Body of pancreas (tissue), 4 donors: ENCODE data around the gene SELENOM. TPM values are rescaled to one million over a fixed set of nuclear protein-coding genes. Genes with fewer than 3 reads are reported as not detected.

ENCODE experiments used
- ATAC-seq: fragments of 150-250 bp; one replicate; pipeline ENCODE4 v1.9.1; 2016
- DNase-seq, 4 donors: peaks; one replicate each; pipeline ENCODE4 v3.0.0-alpha.2; 2019
- H3K27ac ChIP-seq, 4 donors: fragments of 200-600 bp; sonication (generic); 1 replicate in 3 of 4; 2 replicates in 1 of 4; pipeline versions ENCODE4 v1.5.1 to v1.6.1; 2016 to 2019; ENCODE audit warnings: mild to moderate bottlenecking in 1 of 4, mixed read lengths in 1 of 4, moderate library complexity in 1 of 4
- H3K27me3 ChIP-seq, 2 donors: fragments of 200-600 bp; sonication (generic); one replicate each; pipeline ENCODE4 v1.6.0; 2016; ENCODE audit warnings: mild to moderate bottlenecking in 1 of 2
- H3K36me3 ChIP-seq, 2 donors: fragments of 200-600 bp; sonication (generic); replicated peaks in 1 of 2; 2 replicates each; pipeline ENCODE4 v1.5.1; 2016; ENCODE audit warnings: low read depth in 2 of 2; ENCODE audit not compliant: insufficient read depth in 1 of 2
- H3K4me1 ChIP-seq: fragments of 200-600 bp; sonication (generic); one replicate; pipeline ENCODE4 v1.6.0; 2016
- H3K4me3 ChIP-seq, 2 donors: fragments of 200-600 bp; sonication (generic); 1 replicate in 1 of 2; 2 replicates in 1 of 2; pipeline ENCODE4 v1.5.1; 2016 to 2019
- H3K9me3 ChIP-seq, 3 donors: fragments of 200-600 bp; sonication (generic); 1 replicate in 2 of 3; 2 replicates in 1 of 3; pipeline ENCODE4 v1.5.1; 2016
- CTCF ChIP-seq, 7 experiments: fragments of 450-650 bp in 4 of 7; fragments of 200-600 bp in 3 of 7; sonication (generic) in 3 of 7; IDR thresholded peaks; one replicate each; pipeline ENCODE4 v1.5.1; 2016 to 2019; ENCODE audit warnings: antibody characterized with exemption in 7 of 7
- POLR2A ChIP-seq, 3 donors: fragments of 450-650 bp; IDR thresholded peaks; one replicate each; pipeline ENCODE4 v1.6.1; 2016; ENCODE audit warnings: antibody characterized with exemption in 3 of 3, mild to moderate bottlenecking in 2 of 3
- WGBS, 2 donors: methylation state at CpG; one replicate each; pipeline ENCODE4 v1.1.5; 2017; 5-methylcytosine and 5-hydroxymethylcytosine counted together
- intact Hi-C: fragments of 100-400 bp; cut with DNase I; formaldehyde crosslinking; loops from one replicate; pipeline ENCODE4 v1.15.1; 2023
- total RNA-seq, 2 donors: library from RNA; depleted of rRNA; stranded (reverse); fragments of >200 nt; gene quantifications; one replicate each; pipeline ENCODE4 v1.1.0, GENCODE V29; 2016

The SELENOM gene
- total RNA-seq, 2 donors from 2014 or later, result 127 to 198 TPM

- no peak for DNase-seq
- TF ChIP-seq CTCF (IDR thresholded peaks at IDR 0.05), result no peak
- no peak for TF ChIP-seq POLR2A (IDR thresholded peaks at IDR 0.05)
- intact Hi-C loops, result loop anchor here (10.0 kb wide), 1 partner anchor 199 kb away; no protein-coding TSS in a partner anchor
Observed at GRCh38 chr22:31144223-31144622, 36.9 kb upstream of the SELENOM start.

DNA sequence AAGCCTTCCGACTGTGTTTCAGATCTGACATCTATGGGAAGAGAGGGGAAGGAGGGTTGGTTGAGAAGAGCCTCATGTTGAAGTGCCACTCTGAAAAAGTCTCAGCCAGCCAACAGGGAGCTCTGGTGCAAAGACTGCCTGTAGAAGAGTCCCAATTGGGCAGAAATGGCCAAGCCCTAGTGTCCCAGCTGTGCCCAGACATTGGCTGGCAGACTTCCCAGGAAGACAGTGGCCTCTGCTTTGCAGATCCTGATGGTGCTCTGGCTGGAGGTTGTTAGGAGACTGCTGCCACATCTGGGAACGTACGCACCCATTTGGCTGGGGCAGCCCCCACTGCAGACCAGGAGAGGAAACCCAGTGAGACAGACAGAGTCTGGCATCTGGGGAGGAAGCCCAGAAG, 36.2 kb upstream of the SELENOM start:
- WGBS, 2 donors, result 82 to 90% methylated on average over 3 of the region's 3 CpGs
- Histone ChIP-seq H3K9me3 (no peaks in the 10 kb centered on the region), H3K4me3 (no peak overlapping the region), H3K4me1 (peaks cover 7% of the 10 kb centered on the region), H3K27me3 (no peaks in the 10 kb centered on the region), H3K27ac (no peak overlapping the region), H3K36me3 (no peaks in the 10 kb centered on the region)
- intact Hi-C loops, result loop anchor here (10.0 kb wide), 1 partner anchor 199 kb away; no protein-coding TSS in a partner anchor
- DNase-seq (no peak), ATAC-seq (no peak)
- TF ChIP-seq POLR2A (IDR thresholded peaks at IDR 0.05) (no peak), CTCF (IDR thresholded peaks at IDR 0.05) (no peak)

More at GRCh38 chr22:31144223-31144622, 36.9 kb upstream of the SELENOM start:
- no peaks in the 10 kb centered on the region for H3K36me3 ChIP-seq
- H3K27ac ChIP-seq, result no peak overlapping the region
- no peaks in the 10 kb centered on the region for H3K27me3 ChIP-seq
- ATAC-seq, result no peak
- no peaks in the 10 kb centered on the region for H3K9me3 ChIP-seq
- no peak overlapping the region for H3K4me3 ChIP-seq
- H3K4me1 ChIP-seq, result peaks cover 13% of the 10 kb centered on the region

DNA sequence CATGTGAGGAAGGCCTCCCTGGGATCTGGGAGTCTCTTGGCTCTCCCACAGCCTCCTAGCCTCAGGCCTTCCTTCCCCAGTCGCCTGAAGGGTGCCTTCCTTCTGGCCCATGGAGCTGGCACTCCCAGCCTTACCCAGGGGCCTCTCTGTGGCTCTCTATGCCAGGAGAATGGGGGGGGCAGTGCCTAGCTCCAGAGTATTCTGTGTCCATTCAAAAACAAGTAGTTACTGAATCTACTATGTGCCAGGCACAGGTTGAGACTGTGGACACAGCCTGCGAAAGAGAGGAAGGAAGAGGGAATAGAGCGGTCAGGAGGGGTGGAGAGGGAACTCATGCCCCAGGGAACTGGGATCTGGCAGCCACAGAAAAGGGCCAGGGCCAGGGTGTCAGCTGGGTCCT, 35.7 kb upstream of the SELENOM start:
- Histone ChIP-seq H3K4me3 (no peak overlapping the region), H3K4me1 (peaks cover 6% of the 10 kb centered on the region), H3K36me3 (no peaks in the 10 kb centered on the region), H3K27ac (no peak overlapping the region), H3K9me3 (no peaks in the 10 kb centered on the region), H3K27me3 (no peaks in the 10 kb centered on the region)
- ATAC-seq, result no peak
- intact Hi-C loops, result loop anchor here (10.0 kb wide), 1 partner anchor 198 kb away; no protein-coding TSS in a partner anchor
- no peak for DNase-seq
- 62 to 65% methylated on average over 3 of the region's 3 CpGs for WGBS, 2 donors
- TF ChIP-seq CTCF (IDR thresholded peaks at IDR 0.05), result no peak
- TF ChIP-seq POLR2A (IDR thresholded peaks at IDR 0.05), result no peak

DNA sequence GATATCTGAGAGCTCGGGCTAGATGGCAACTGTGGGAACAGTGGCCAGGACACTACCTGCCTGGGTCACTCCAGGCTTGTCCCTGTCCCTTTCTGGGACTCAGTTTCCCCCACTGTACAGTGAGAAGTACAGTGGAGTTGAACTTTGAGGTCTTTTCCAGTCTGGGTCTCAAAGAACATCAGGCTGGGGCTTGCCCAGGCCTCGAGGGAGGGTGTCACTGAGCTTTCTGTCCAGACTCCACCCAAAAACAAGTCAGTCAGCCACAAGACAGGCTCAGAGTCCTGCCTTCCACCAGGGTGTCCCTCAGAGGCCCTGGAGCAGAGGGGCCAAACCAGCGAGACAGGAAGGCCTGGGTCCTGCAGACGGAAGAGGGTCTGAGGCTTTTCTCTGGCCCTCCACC, 34.9 kb upstream of the SELENOM start:
- intact Hi-C loops, result loop anchor here (10.0 kb wide), 1 partner anchor 197 kb away; no protein-coding TSS in a partner anchor
- Histone ChIP-seq H3K4me1 (peaks cover 6% of the 10 kb centered on the region), H3K27me3 (no peaks in the 10 kb centered on the region), H3K27ac (no peak overlapping the region), H3K4me3 (no peak overlapping the region), H3K36me3 (no peaks in the 10 kb centered on the region), H3K9me3 (no peaks in the 10 kb centered on the region)
- TF ChIP-seq CTCF (IDR thresholded peaks at IDR 0.05) (no peak), POLR2A (IDR thresholded peaks at IDR 0.05) (no peak)
- ATAC-seq, result no peak
- no peak for DNase-seq
- 77 to 80% methylated on average over 1 to 4 of the region's 4 CpGs for WGBS, 2 donors

DNA sequence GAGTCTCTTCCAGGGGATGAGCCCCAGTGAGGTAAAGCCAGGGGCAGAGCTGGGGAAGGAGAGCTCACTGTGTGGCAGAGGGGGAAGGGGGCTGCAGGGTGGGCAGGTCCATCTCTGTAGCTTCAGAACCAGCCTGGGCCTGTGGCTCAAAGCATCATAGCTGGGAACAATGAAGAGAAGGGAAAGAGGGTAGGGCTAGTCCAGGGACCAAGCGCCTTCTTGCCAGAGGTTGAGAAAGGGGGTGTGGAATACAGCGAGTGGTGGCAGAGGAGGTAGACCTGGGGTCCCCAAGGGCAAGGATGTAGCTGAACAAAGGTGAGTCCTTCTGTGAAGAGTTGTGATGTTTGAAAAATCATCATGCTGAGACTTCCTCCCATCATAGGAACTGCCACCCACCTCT, 34.2 kb upstream of the SELENOM start:
- Histone ChIP-seq H3K4me1 (peaks cover 6% of the 10 kb centered on the region), H3K9me3 (no peaks in the 10 kb centered on the region), H3K27me3 (no peaks in the 10 kb centered on the region), H3K36me3 (no peaks in the 10 kb centered on the region), H3K27ac (no peak overlapping the region), H3K4me3 (no peak overlapping the region)
- TF ChIP-seq POLR2A (IDR thresholded peaks at IDR 0.05) (no peak), CTCF (IDR thresholded peaks at IDR 0.05) (no peak)
- WGBS, 2 donors, result 95 to 100% methylated on average over 2 of the region's 2 CpGs
- DNase-seq (no peak), ATAC-seq (no peak)
- intact Hi-C loops, result loop anchor here (10.0 kb wide), 1 partner anchor 197 kb away; no protein-coding TSS in a partner anchor
